ENCODE measurements around the gene AOPEP.

The AOPEP gene

GRCh38 chr9:95107001-95107749 is 380.7 kb downstream of the AOPEP start:
- no peak for DNase-seq (ENCODE audit: low spot score)
- TF ChIP-seq CTCF (IDR thresholded peaks at IDR 0.05; ENCODE audit: extremely low read depth, insufficient read depth, missing control alignments): no peak
- in situ Hi-C loops (cut with MboI; ENCODE audit: low pct_unique_long_range_greater_than_20kb, low sequenced_read_pairs, unreplicated experiment): no loop called here

- no peak for DNase-seq (ENCODE audit: low spot score)
- in situ Hi-C loops (cut with MboI; ENCODE audit: low pct_unique_long_range_greater_than_20kb, low sequenced_read_pairs, unreplicated experiment): no loop called here
- no peak for TF ChIP-seq CTCF (IDR thresholded peaks at IDR 0.05; ENCODE audit: extremely low read depth, insufficient read depth, missing control alignments)
Measured at GRCh38 chr9:95107976-95108375, 381.5 kb downstream of the AOPEP start.

- no peak for TF ChIP-seq CTCF (IDR thresholded peaks at IDR 0.05; ENCODE audit: extremely low read depth, insufficient read depth, missing control alignments)
- DNase-seq (ENCODE audit: low spot score): no peak
- in situ Hi-C loops (cut with MboI; ENCODE audit: low pct_unique_long_range_greater_than_20kb, low sequenced_read_pairs, unreplicated experiment): no loop called here
Measured at GRCh38 chr9:95108777-95109176, 382.3 kb downstream of the AOPEP start.

GRCh38 chr9:95109456-95109855 is 383.0 kb downstream of the AOPEP start:
- no peak for DNase-seq (ENCODE audit: low spot score)
- TF ChIP-seq CTCF (IDR thresholded peaks at IDR 0.05; ENCODE audit: extremely low read depth, insufficient read depth, missing control alignments): no peak
- in situ Hi-C loops (cut with MboI; ENCODE audit: low pct_unique_long_range_greater_than_20kb, low sequenced_read_pairs, unreplicated experiment): no loop called here

GRCh38 chr9:95110921-95111525 is 384.5 kb downstream of the AOPEP start:
- in situ Hi-C loops (cut with MboI; ENCODE audit: low pct_unique_long_range_greater_than_20kb, low sequenced_read_pairs, unreplicated experiment): loop anchor here (10.0 kb wide), 1 partner anchor 326 kb away; no protein-coding TSS in a partner anchor
- TF ChIP-seq CTCF (IDR thresholded peaks at IDR 0.05; ENCODE audit: extremely low read depth, insufficient read depth, missing control alignments): no peak
- no peak for DNase-seq (ENCODE audit: low spot score)

GRCh38 chr9:95111716-95112115 is 385.2 kb downstream of the AOPEP start:
- TF ChIP-seq CTCF (IDR thresholded peaks at IDR 0.05; ENCODE audit: extremely low read depth, insufficient read depth, missing control alignments): no peak
- in situ Hi-C loops (cut with MboI; ENCODE audit: low pct_unique_long_range_greater_than_20kb, low sequenced_read_pairs, unreplicated experiment): loop anchor here (10.0 kb wide), 1 partner anchor 327 kb away; no protein-coding TSS in a partner anchor
- DNase-seq (ENCODE audit: low spot score): no peak

All from GM13977 (cell line).